ENCODE results near the gene TBC1D22A.

The TBC1D22A gene

DNA sequence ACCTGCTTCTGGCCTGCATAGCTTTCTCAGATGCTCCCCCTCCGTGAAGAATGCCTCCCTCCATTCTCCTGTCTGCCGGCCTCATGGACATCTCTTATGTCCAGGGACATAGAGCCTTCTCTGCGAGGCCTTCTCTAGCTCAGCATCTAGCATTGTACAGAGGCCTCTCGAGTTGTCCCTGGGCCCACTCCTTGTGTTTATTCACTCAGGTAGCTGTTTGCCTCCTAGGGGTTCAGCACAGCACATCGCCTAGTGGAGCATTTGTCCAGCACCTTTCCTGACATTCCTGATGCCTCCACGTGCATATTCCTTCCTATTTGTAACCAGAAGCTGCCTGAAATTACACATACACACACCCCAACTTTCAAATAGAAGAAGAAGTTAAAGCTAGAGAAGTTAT, 101.3 kb downstream of the TBC1D22A start:
- TF ChIP-seq CTCF (IDR thresholded peaks at IDR 0.05): no peak
- Histone ChIP-seq H3K4me3 (no peak overlapping the region), H3K27ac (no peak overlapping the region)
- no peak for DNase-seq (ENCODE audit: low spot score)

- H3K27ac ChIP-seq: no peak overlapping the region
- TF ChIP-seq CTCF (IDR thresholded peaks at IDR 0.05): no peak
- H3K4me3 ChIP-seq: no peak overlapping the region
- DNase-seq (ENCODE audit: low spot score): no peak
Measured at GRCh38 chr22:46864314-46865051, 102.0 kb downstream of the TBC1D22A start.

GRCh38 chr22:46865052-46865434, 102.6 kb downstream of the TBC1D22A start:
- TF ChIP-seq CTCF (IDR thresholded peaks at IDR 0.05): no peak
- no peak overlapping the region for H3K27ac ChIP-seq
- DNase-seq (ENCODE audit: low spot score): no peak
- H3K4me3 ChIP-seq: no peak overlapping the region

GRCh38 chr22:46865642-46866041, 103.2 kb downstream of the TBC1D22A start:
- no peak overlapping the region for H3K27ac ChIP-seq
- no peak for TF ChIP-seq CTCF (IDR thresholded peaks at IDR 0.05)
- no peak overlapping the region for H3K4me3 ChIP-seq
- peak; percentile 29 for DNase-seq (ENCODE audit: low spot score)

- Histone ChIP-seq H3K4me3 (no peak overlapping the region), H3K27ac (no peak overlapping the region)
- TF ChIP-seq CTCF (IDR thresholded peaks at IDR 0.05): no peak
- no peak for DNase-seq (ENCODE audit: low spot score)
Measured at GRCh38 chr22:46866591-46866990, 104.1 kb downstream of the TBC1D22A start.

DNA sequence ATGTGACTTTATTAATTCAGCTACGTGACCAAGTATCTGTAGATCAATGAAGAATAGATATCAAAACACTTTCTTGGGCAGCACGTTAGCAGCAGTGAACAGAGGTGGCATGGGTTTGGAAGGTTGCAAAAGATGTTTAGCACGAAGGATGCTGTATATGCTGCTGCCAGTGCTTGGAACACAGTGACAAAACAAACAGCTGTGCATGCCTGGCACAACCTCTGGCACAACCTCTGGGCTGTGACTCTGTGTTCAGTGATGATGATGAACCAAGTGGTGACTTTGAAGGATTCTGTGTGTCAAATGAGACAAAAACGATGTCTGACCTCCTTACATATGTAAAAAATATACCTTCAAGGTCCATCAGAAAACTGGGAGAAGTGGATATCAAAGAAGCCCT, 104.7 kb downstream of the TBC1D22A start:
- peak; percentile 11 for DNase-seq (ENCODE audit: low spot score)
- TF ChIP-seq CTCF (IDR thresholded peaks at IDR 0.05): no peak
- H3K27ac ChIP-seq: no peak overlapping the region

DNA sequence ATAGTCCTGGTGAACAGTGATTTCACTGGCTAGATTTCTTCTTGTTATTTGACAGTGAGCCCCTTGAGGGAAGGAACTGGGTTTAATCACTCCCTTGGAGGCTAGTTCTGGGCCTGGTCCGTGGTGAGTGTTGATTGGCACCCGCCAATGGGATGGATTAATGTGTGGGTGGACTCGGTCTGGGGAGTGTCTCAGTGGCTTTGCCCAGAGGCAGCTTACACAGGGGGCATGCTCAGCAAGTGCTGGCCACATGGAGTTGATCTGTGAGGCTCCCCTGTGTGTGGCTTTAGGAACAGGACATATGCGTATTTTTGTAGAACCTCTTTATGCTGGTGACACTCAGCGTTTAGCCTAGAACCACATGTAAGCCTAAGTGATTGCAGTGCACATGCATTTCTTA, 106.9 kb downstream of the TBC1D22A start:
- Histone ChIP-seq H3K27ac (no peak overlapping the region), H3K4me3 (no peak overlapping the region)
- DNase-seq (ENCODE audit: low spot score): peak; percentile 49
- TF ChIP-seq CTCF (IDR thresholded peaks at IDR 0.05): no peak

More for the DNA sequence above, 104.7 kb downstream of the TBC1D22A start:
- no peak overlapping the region for H3K4me3 ChIP-seq
